ENCODE data around the gene CST3.
"Not testable (repeated sequence)": the region's sequence is repeated elsewhere in the genome, so short reads cannot be mapped to it uniquely, and the experiment has no call there.

The CST3 gene

GRCh38 chr20:23659989-23660837 lies 22.5 kb upstream of the CST3 start:
- DNase-seq, result no peak

DNA sequence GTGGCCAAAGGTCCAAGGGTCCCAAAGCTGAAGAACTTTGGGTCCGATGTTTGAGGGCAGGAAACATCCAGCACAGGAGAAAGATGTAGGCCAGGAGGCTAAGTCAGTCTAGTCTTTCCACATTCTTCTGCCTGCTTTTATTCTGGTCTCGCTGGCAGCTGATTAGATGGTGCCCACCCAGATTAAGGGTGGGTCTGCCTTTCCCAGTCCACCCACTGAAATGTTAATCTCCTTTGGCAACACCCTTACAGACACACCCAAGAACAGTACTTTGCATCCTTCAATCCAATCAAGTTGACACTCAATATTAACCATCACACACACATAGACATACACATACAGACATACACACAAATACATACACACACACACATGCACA lies 21.8 kb upstream of the CST3 start:
- DNase-seq, result not testable (repeated sequence)

DNA sequence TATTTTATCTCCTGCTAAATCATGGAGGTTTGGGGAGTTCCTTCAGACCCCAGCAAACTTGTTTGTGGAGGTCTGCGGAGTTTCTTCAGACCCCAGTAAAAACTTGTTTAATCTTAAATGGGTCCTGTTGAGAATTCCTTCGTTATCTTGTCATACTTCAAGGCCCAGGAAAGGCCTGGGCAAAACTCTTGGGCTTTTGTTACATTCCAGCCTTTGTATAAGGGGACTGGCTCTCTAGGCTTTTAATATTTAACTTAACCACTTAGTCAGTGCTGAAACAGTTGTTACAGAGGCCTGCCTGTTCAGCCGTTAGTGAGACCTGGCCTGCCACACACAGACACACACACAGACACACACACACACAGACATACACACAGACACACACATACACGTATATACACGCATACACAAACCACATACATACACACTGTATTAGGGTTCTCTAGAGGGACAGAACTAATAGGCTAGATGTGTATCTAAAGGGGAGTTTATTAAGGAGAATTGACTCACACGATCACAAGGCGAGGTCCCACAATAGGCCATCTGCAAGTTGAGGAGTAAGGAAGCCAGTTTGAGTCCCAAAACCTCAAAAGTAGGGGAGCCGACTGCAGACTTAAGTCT lies 21.3 kb upstream of the CST3 start:
- no peak for DNase-seq

DNA sequence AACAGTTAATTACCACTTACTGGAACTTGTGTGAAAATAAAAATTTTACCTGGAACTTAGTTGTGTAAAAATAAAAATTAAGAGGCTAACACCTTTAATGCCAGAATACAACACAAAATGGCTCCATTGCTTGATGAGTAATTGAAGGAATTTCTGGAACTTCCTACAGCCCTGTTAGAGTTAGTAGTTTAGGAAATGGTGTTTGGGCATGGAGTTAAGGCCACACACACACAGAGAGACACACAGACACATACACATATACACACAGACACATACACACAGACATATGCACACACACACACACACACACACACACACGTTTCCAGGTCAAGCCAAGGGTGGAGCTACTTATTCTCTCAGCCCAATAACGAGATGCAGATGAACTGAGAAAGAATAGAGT lies 20.6 kb upstream of the CST3 start:
- DNase-seq, result no peak

DNA sequence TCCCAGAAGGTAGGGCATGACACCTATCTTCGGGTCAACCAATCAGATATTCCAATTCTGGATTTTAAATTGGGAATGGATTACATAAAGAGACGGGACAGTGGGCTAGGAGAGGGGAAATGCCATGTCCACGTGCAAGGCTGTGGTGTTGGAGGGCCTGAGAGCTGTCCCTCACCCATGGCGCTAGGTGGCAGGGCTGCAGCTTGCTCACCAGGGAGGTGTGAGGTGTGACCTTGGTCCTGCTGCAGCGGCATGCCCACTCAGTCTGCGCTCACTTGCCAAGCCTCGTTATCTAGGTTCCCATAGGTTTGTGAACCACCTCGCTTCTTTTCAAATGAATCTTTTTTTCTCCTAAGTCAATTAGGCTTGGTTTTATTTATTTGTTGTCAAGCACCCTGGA lies 19.4 kb upstream of the CST3 start:
- DNase-seq, result no peak

DNA sequence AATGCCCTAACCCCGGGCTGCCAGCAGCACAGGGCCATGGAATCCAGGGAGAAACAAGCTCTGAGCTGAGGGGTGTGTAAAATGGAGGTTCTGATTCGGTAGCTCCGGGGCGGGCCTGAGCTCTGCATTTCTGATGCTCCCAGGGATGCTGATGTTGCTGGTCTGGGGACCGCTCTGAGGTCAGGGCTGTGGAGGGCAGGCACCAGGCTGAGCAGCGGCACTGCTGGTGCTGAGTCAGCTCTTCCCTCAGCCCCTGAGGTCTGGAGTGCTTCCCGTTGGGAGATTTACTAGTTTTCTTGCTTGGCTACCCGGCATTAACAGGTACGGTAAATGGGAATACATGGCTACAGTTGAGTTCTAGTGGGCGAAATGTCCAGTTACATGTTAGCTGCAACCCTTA lies 18.6 kb upstream of the CST3 start:
- no peak for DNase-seq

- no peak for DNase-seq
Measured at GRCh38 chr20:23655491-23656211, 17.9 kb upstream of the CST3 start.

- DNase-seq, result no peak
Measured at GRCh38 chr20:23654717-23655116, 17.0 kb upstream of the CST3 start.

DNA sequence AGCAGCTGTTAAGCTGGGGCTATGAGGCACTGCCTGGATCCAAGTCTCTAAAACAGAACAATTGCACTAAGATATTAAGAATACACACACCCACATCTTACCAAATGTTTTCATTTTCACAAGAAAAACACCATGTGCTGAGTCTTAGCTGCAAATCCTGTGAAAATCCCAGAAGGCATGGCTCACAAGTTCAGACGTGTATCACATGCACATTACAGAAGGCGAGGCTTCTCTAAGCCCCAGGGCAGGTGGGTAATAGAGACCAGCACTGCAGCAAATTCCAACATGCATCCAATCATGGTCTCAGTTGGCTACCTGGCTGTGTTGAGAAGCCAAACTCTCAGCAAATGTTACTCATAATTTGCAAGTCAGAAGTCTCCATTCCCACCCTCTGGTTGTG lies 16.2 kb upstream of the CST3 start:
- DNase-seq, result no peak

DNA sequence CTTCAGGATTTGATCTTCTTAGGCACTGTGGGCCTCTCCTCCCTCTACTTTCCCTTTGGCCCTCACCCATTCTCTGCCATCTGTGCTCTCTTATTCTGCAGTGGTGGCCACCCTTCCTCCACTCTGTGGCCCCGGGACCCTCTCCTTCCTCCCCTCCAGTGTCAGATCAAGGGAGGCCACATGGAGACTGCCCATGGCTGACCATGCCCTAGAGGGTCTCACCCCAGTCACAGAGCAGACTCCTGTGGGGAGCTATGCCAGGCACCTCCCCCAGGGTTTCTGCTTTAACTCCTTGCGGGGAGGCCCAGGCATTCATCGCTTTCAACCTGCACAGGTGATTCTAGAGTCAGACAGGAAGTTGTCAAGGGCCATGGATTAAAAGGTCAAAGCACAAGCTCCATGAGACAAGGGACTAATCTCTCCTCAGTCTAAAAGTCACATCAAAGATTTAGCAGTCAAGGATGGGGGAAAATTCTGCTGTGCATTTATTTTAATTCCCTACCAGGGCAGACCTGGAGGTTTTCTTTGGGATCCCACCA lies 15.7 kb upstream of the CST3 start:
- DNase-seq, result no peak

DNA sequence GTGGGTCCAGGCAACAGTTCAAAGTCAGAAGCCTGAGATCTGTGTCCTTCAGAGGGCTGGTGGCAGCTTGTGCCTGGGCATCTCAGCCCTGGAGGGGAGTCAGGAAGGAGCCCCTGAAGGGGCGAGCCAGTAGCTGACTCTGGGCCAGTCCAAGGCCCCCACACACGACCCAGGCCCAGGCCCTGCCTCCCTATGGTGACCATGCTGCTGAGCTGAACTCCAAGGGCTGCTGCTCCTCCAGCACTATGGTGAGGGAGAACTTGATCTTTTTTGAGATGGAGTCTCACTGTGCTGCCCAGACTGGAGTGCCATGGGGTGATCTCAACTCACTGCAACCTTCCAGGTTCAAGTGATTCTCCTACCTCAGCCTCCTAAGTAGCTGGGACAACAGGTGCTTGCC lies 15.2 kb upstream of the CST3 start:
- no peak for DNase-seq

DNA sequence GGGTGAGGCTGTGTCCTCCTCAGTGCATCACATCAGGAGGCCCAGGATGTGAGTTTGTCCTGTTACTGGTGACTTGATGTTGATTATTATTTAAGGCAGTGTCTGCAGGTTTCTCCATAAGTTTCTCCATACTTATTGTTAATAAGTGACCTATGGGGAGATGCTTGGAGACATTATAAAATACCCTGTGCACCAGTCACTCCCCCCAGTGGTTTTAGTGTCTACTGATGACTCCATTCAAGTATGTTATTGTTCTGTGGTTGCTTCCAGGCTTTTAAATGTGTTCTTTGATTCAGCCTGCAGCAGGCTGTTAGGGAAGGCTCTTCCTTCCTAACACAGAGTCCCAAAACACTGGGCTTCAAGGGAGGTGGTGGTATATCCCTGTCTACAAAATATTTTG lies 14.6 kb upstream of the CST3 start:
- DNase-seq, result no peak

- no peak for DNase-seq
Measured at GRCh38 chr20:23651117-23651516, 13.4 kb upstream of the CST3 start.

DNA sequence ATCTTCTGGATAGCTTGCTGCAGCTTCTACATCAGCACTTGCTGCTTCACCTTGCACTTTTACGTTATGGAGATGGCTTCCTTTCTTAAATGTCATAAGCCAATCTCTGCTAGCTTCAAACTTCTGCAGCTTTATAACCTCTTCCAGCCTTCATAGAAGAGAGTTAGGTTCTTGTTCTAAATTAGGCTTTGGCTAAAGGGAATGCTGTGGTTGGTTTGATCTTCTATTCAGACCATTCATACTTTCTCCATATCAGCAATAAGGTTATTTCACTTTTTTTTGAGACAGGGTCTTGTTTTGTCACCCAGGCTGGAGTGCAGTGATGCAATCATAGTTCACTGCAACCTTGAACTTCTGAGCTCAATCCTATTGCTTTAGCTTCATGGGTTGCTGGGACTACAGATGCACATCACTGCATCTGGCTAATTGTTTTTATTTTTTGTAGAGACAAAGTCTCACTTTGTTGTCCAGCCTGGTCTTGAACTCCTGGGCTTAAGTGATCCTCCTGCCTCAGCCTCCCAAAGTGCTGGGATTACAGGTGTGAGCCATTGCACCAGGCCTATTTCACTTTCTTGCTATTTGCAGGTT lies 12.2 kb upstream of the CST3 start:
- no peak for DNase-seq

DNA sequence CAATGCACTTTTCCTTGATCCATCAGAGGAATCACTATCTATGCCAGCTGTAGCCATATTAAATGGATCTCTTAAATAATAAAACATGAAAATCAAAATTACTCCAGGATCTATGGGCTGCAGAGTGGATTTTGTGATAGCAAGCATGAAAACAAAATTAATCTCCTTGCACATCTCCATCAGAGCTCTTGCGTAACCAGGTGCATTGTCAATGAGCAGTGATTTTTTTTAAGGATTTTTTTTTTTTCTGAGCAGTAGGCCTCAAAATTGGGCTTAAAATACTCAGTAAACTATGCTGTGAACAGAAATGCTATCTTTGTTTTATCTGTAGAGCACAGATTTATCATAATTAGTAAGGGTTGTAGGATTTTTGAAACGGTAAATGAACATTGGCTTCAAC lies 11.5 kb upstream of the CST3 start:
- no peak for DNase-seq

DNA sequence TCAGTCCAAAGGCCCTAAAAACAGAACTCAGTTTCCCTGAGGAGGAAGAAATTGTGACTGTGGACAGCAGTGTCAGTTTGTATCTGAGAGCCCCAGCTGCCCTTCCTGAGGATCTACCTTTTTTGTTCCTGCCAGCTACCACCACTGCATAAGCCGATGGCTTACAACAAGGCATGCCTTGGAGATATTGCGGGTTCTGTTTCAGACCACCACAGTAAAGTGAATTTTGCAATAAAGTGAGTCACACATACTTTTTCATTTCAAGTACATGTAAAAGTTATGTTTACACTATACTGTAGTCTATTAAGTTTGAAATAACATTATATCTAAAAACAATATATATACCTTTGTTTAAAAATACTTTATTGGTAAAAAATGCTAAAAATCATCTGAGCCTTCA lies 9.6 kb upstream of the CST3 start:
- DNase-seq, result no peak

- DNase-seq, result no peak
Measured at GRCh38 chr20:23646106-23646873, 8.5 kb upstream of the CST3 start.

DNA sequence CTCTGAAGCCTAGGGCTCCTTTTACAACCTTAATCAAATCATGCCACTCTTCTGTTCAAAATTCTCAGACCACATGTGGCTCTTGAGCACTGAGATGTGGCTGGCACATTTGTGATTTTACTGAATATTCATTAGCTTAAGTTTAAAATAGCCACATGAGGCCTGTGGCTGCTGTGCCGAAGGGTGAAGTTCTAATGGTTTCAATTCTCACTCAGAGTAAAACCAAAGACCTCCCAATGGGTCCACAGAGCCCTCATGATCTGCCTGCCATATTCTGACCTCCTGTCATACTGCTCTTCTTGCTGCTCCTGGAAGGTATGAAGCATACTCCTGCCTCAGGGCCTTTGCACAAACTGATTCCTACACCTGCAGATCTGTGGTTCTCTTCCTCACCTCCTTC lies 7.8 kb upstream of the CST3 start:
- no peak for DNase-seq

GRCh38 chr20:23644164-23644563 lies 6.4 kb upstream of the CST3 start:
- no peak for DNase-seq

- DNase-seq, result no peak
Measured at GRCh38 chr20:23643659-23644058, 5.9 kb upstream of the CST3 start.

GRCh38 chr20:23641936-23642751 lies 4.4 kb upstream of the CST3 start:
- no peak for DNase-seq
